Measurements from ENCODE around the gene GPRC5D.

Gene GPRC5D

DNA sequence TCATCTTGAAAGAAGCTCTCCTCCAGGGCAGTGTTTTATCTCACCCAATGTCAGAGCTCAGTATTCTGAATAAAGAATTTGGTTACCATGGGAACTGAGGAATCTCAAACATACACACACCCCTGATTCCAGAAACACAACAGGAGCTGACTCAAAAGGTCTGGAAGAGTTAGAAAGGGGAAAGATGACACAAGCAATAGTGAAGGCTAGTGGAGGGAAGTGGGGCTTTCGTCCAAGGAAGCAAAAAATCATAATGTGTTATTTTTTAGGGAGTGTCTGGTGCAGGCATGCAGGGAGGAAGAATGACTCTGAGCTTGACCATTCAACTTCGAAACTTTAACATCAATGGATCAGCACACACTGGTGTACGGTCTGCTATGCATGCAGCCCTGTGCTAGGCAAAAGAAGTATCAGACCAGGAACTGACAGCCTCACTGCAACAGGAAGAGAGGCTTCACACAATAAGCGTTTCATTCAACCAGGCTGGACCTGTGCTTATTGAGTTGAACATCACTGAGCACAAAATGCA, 27.8 kb upstream of the GPRC5D start:
- DNase-seq (ENCODE audit: low read depth), result no peak

DNA sequence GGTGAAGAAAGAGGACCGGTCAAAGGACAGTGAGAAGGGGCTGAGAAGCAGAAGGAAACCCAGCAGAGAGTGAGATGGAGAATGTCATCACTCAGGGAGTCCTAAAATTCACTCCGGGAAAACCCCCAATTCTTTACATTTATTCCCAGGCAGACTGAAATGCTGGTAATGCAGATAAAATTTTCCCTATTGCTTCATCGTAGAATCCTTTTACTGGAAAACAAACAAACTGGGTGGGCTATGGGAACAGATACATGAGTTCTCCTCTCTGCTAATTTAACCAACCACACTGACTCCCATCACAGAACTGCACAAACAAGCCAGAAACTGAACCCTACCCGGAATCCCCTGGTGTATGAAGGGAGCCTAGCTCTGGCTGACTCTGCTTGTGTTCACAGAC, 27.2 kb upstream of the GPRC5D start:
- DNase-seq (ENCODE audit: low read depth), result no peak

DNA sequence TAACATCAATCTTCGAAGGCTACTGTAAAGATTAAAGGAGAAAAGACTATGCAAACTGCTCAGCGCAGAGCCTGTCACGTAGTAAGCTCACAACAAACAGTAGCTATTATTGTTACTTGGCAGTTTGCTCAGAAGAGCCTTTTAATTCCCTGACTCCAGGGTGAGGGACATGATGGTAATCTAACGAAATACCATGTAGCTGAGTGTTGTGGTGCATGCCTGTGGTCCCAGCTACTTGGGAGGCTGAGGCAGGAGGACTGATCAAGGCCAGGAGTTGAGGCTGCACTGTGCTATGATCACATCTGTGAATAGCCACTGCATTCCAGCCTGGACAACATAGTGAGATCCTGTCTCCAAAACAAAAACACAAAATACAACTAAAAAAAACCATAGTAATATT, 25.3 kb upstream of the GPRC5D start:
- no peak for DNase-seq (ENCODE audit: low read depth)

DNA sequence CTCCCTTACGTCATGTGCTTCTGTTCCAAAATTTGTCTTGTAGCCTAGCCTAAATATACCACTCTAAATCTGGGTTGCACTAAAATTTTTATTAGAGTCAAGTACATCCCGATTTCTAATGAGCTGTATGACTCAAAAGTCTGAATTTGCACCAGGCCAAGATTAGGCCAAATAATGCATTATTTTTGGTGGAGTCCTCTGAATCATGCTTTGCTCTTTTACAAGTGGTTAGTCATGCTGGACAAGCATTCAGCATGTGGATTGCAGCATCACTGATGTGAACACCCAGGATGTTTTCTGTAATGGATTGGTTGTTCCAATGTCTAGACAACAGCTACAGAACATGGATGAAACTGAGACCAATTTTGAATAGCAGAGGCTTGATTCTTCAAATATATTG, 24.4 kb upstream of the GPRC5D start:
- no peak for DNase-seq (ENCODE audit: low read depth)

DNA sequence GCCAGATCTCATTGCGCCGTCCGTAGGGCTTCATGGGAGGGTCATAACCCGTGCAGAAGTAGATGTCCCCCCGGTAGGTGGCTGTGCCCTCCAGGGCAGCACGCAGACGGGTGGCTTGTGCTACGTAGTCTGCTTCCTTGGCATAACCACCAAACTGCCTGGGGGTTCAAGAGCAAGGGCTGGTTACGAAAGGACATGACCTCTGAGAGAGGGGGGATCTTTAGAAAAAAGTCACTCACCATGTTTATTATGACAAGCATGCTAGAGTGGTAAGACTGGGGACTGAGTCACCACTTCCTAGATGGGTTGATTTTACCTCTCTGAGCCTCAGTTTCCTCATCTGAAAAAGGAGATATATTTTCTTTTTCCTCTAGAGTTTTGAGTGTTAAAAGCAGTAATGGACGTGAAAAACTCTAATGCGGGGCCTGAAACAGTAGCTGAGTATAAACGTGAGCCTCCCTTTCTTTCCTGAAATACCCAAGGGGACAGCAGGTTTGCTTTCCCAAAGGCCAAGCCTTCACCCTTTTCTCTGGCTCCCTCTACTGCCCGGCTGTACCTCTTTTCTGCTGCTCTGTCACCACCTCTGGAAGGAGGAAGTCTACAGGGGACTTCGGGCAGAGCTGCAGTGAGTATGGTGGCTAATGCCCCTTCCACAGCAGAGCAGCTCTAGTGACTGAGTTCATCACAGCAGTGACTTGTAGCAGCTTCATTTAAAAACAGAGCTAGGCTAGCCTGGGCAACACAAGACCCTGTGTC, 23.5 kb upstream of the GPRC5D start:
- no peak for DNase-seq (ENCODE audit: low read depth)

DNA sequence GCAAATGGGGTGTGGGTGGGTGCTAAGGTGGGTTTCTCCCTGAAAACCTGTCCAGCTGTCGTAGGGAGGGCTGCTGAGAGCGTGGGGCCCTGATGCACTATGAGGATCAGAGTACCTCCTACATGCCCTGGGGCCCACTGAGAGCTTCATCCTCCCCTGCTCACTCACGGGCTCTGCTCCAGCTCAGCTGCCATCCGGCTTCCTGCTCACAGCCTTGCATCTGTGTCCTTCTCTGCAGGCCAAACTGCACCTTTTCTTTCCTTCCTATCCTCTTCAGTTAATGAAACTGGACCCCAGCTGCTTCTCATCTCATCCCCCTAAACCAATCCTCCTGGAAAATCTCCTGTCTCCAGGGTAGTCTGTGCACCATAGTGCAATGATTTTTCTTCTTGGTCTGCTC, 22.2 kb upstream of the GPRC5D start:
- no peak for DNase-seq (ENCODE audit: low read depth)

DNA sequence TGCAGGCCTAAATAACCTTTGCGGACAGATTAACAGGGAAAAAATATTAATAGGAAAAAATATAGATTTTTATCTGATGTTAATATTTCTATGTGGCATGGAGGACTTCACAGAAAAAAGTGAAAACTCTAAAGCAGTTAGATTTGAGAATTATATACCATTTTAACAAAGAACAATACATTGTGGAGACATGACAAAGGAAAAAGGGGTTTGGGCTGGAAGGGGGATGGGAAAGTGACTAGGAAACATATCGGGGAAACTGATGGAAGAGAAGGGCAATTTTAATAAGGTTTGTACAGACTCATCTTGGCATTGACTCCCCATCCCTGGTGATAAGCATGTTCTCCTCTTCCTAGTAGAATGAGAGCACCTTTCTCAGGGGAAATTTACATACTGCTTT, 21.0 kb upstream of the GPRC5D start:
- DNase-seq (ENCODE audit: low read depth), result no peak

DNA sequence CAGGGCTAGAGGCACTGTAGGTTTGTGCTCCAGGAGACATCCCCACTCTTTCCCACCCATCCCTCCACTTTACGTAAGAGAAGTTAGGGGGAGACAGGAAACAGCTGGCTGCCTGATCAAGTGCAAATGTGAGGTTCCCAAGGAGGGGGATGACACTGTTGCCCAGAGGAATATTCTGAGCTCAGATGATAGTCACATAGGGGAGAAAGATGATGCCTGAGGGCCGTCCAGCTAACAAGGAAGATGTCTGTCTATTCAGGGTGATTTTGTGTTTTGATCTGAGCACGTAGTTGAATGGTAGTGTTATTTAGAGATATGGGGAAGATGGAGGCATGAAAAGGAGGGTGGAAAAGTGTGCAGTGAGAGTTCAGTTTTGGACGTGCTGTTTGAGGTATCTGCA, 13.9 kb upstream of the GPRC5D start:
- no peak for DNase-seq (ENCODE audit: low read depth)

DNA sequence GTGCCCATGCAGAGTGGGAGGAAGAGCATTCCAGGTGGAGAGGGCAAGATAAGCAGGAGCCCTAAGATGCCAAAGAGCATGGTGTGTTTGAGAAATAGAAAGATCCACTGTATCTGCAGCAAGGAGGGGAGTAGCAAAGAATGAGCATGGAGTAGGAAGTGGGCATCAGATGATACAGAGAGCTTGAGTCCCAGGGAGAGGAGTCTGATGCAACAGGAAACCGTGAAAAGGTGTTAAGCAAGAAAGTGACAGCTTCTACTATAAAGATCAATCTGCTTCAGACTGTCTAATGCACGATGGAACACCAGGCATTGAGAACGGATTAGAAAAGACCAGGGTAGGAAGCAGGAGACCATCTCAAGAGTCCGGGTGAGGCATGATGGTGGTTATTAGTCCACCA, 12.3 kb upstream of the GPRC5D start:
- DNase-seq (ENCODE audit: low read depth), result no peak

DNA sequence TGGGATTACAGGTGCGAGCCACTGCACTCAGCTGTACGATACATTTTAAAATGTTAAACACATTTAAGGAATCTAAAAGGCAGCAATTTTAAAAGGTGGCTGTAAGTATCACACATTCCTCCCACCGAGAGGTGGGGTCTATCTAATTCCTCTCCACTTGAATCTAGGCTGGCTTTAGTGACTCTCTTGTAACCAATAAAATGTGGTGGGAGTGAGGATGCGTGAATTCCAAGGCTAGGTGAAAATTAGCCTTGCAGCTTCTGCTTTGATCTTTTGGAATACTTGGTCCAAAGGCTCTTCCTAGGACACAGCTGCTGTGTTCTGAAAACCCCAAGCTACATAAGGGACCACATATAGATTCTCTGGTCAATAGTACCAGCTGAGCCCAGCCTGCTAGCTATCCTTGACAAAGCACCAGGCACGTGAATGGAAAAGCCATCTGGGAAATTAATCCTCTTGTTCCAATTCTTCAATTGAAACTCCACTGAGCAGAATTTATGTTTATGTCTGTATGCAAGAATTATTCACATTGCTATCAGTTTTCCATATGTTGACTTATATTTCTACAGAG, 8.8 kb upstream of the GPRC5D start:
- DNase-seq (ENCODE audit: low read depth), result no peak

DNA sequence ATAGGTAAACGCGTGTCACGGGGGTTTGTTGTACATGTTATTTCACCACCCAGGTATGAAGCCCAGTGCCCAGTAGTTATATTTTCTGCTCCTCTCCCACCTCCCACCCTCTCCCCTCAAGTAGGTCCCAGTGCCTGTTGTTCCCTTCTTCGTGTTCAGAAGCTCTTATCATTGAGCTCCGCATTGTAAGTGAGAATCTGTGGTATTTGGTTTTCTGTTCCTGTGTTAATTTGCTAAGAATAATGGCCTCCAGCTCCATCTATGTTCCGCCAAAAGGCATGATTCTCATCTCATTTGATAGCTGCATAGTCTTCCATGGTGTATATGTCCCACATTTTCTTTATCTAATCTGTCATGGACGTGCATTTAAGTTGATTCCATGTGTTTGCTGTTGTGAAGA, 6.9 kb upstream of the GPRC5D start:
- DNase-seq (ENCODE audit: low read depth), result no peak

DNA sequence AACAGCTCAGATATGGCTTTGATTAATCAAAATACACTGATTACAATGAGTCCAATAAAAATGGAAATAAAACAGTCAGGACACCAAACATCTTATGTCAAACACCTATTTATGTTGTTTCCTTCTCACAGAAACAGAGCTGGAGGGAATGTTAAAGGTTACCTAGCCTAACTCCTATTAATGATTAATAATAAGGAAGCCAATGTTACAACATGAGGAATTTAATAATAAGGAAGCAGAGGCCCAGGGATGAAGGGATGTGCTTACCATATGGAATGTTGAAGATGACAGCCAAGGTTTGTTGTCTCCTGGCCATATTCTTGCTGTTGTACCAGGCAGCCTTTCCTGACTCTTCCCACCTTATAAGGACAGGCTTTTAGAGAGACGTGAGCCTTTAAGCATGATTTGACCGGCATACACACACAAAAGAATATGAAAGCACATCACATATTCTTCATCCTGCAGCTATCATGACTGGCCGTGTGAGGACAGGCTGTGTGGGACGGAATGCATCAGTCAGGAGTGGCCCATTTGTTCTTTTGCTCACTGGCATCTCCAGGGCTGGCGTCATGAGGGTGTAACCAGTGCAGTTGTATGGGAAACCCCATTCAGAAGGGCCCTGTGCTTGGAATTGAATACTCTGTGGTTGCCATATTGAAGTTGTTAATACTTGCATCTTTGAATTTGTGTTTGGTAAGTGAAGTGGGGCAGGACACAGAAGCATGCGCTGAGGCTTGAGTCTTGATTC, 3.1 kb upstream of the GPRC5D start:
- DNase-seq (ENCODE audit: low read depth), result no peak

DNA sequence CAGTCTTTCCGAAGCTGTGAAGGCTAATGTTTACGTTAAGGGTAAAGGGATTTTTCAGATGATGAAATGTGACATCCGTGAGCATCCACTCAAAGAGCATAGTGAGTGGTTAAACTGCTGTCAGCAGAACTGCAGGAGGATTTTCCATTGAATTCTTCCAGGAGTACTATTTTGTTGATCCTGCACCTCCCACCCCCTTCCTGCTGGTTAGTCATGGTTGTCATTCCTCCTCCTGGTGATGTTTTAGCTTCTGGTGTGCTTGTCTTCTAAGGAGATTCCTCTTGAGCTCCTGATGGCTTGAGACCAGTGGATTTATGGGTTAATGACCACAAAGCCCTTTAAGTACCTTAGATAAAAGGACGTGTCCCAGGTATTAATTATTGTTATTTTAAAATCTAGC, 2.4 kb upstream of the GPRC5D start:
- DNase-seq (ENCODE audit: low read depth), result no peak

DNA sequence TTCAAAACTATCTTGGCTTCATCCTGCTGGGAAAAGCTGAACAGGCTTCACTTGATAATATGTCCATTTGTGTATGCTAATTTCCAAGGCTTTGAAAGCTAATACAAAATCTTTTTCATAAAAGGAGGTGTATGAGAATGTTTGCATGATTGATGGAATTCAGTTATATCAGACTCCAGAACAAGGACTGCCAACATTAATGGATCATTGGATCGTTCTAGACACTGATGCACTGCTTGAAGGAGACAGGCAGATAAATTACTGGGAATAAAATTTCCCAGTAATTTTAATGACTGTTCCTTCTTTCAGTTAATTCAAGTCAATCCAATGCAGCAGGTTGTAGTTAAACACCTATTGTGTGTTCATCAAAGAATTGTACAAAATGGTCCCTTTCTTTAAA, 466 bp downstream of the GPRC5D start:
- no peak for DNase-seq (ENCODE audit: low read depth)

DNA sequence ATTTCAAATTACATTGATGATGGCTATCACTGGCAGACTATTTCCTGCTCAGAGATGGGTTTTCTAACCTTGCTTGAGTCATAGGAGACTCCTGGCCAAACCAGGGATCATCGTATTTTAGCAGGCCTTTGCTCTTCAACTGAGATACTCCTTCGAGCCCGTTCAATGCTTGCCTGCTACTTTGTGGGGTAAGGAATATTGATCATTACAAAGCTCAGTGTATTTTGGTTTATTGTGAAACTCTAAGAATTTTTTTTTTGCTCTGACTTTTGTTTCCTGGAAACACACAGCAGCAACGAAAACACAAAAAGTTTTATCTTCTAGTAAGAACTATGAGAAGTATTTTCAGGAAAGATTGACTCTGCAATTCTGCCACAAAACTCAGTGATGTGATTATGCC, 4.1 kb downstream of the GPRC5D start:
- no peak for DNase-seq (ENCODE audit: low read depth)

DNA sequence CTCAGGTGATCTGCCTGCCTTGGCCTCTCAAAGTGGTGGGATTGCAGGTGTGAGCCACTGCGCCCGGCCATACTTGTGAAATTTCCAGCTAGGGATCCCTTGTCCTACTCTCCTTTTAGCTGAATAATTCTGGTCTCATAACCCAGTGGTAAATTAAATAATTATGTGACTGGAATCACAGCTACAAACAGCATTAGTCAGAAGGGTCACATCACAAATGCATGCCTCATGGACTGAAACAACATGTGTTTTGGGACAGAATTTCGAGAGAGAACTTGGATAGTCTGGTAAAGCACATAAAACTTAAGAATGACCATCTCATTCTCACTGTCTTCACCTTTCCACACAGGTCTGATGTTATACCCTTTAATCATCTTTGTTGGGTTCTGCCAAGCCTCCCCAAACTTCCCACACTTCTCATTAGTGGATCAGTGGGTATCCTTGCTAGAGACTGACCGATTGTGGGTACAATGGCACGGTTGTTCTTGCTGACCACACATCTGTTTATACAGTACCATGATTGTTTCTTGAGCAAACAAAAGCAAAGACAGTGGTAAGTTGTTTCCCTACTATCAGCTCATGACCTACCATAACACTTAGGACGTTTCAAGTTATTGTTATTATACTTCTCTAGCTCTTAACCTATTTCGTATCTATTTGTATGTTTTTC, 5.1 kb downstream of the GPRC5D start:
- DNase-seq (ENCODE audit: low read depth), result no peak

DNA sequence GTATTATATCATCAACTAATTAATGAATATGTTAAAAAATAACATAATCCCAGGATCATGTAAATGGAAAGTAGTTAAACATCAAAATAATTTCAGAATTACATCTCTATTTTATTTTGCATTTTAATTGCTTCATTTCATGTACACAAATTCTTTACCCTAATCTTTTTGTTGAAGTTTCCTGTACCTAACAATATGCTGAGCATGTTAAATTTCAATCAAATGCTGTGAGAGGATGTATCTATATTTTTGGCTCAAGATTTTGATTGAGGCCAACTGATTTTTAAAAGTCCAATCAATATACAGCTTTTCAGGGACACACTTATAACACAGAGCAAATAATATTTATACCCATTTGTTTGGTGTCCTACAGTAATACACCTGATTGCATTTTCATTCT, 6.4 kb downstream of the GPRC5D start:
- no peak for DNase-seq (ENCODE audit: low read depth)

DNA sequence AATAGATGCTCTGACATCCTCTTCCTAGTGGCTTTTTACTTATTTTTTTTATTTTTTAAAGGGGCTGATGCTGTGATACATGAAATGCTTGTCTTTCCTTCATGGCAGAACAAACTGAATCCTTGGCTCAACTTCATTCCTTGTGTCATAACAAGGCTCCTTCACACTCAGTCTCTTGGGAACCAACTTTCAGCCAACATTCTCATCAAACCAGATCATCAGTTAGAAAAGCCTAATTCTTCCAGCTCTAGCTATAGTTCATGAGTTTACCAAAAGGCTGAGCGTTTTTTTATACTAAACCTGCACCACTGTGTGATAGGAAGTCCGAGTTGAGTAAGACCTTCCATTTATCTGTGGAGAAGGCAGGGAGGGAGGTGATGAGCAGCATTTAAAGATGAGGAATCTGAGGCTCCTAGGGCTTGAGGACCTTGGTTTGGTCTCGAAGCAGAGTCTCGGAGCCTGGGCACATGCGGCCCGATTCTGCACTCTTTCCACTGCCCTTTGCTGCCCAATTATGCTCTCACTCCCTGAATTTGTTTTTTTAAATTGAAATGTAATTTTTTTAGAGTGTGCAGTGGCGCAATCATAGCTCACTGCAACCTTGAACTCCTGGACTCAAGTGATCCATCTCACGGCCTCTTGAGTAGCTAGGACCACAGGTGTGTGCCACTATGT, 8.2 kb downstream of the GPRC5D start:
- no peak for DNase-seq (ENCODE audit: low read depth)

DNA sequence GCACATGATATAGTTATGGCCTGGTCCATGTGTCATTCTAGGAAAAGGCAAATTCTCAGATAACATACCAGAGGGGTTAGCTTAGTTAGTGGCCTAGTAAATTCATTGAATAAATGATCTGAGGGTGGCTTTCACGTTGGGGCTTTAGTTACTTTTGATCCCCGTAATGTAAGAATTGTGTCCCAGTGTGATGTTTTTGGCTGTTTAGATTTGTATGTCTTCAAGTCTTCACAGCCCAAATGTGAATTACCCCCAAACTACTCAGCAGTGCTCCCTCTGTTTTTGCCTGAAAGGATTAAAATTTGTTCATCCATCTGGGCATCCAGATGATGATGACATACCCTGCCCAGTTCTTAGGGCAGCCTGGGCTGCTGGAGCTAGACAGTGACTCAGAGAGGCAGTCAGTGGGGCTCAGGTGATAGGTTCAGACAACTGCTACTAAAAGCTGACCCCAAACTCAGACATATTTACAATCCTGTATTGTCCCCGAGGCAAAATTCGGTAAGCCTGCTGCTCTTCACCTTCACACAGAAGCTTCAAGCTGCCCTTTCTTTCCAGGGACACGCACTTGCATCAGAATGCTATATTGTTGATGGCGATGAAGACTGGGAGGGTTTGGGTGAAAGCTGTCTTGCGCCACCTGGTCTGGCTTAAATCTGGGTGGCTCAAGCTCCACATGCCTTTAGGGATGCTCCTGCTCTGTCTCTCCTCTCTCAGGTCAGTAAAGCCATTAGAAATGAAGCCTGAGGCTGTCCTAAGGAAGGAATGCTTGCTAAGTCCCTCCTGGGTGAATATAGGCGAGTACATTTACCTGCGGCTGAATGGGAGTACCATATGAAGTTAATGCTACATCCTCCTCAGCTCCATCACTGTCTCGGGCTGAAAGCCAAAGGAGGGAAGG, 10.3 kb downstream of the GPRC5D start:
- DNase-seq (ENCODE audit: low read depth), result no peak

DNA sequence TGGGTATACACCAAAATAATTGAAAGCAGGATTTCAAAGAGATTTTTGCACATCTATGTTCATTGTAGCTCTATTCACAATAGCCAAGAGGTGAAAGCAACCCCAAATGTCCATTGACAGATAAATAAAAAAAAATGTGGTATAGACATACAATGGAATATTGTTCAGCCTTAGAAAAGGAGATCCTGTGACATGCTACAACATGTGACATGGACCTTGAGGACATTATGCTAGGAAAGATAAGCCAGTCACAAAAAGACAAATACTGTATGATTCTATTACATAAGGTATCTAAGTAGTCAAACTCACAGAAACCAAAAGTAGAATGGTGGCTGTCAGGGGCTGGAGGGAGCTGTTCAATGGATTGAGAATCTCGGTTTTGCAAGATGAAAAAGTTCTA, 12.1 kb downstream of the GPRC5D start:
- no peak for DNase-seq (ENCODE audit: low read depth)

DNA sequence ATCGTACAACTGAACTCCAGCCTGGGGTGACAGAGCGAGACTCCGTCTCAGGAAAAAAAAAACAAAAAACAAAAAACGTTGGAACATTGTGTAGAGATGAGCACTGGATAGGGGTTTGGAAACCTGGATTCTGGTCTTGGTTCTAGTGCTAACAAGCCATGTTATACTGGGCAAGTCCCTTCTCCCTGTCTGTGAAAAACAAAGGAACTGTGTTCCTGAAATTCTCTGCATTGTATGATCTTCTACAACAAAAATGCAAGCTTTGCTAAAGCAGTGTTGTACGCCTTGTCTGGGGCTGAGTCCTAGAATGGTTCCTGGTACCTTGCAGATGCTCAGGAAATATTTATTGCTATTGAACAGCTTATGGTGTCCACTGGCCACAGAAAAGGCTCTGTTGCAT, 13.4 kb downstream of the GPRC5D start:
- DNase-seq (ENCODE audit: low read depth), result no peak
